Osteocyte (in vitro differentiated cells): ENCODE measurements around the gene FIBP. TPM values are rescaled to one million over a fixed set of nuclear protein-coding genes. Genes with fewer than 3 reads are reported as not detected.

Experiments used
- DNase-seq: peaks from one replicate; pipeline ENCODE4 v3.0.0; 2021; ENCODE audit warnings: mixed read lengths; ENCODE audit not compliant: unreplicated experiment; ENCODE audit errors: extremely low spot score
- H3K27ac Mint-ChIP-seq: one replicate; pipeline ENCODE4 v1.8.0; 2021; ENCODE audit warnings: mild to moderate bottlenecking, mixed read lengths; ENCODE audit not compliant: unreplicated experiment
- H3K27me3 Mint-ChIP-seq: one replicate; pipeline ENCODE4 v1.8.0; 2021; ENCODE audit warnings: mixed read lengths; ENCODE audit not compliant: unreplicated experiment
- H3K36me3 Mint-ChIP-seq: one replicate; pipeline ENCODE4 v1.8.0; 2021; ENCODE audit warnings: mixed read lengths; ENCODE audit not compliant: unreplicated experiment
- H3K4me1 Mint-ChIP-seq: one replicate; pipeline ENCODE4 v1.8.0; 2021; ENCODE audit warnings: mixed read lengths; ENCODE audit not compliant: unreplicated experiment
- H3K4me3 Mint-ChIP-seq: one replicate; pipeline ENCODE4 v1.8.0; 2021; ENCODE audit warnings: mild to moderate bottlenecking, moderate library complexity, mixed read lengths; ENCODE audit not compliant: unreplicated experiment
- H3K9me3 Mint-ChIP-seq: one replicate; pipeline ENCODE4 v1.8.0; 2021; ENCODE audit warnings: mixed read lengths; ENCODE audit not compliant: unreplicated experiment
- total RNA-seq: library from RNA; stranded (reverse); gene quantifications from 2 replicates; pipeline ENCODE4 v1.2.1, GENCODE V29; 2021
- TF ChIP-seq, protein P1 (sequence below): fragments of 200-600 bp; sonication (generic); IDR thresholded peaks from 2 replicates; pipeline ENCODE4 v1.5.0; 2021; ENCODE audit warnings: antibody characterized with exemption, mild to moderate bottlenecking, moderate library complexity

The FIBP gene
- total RNA-seq, 1 donor from 2014 or later, result 92.4 TPM

DNA sequence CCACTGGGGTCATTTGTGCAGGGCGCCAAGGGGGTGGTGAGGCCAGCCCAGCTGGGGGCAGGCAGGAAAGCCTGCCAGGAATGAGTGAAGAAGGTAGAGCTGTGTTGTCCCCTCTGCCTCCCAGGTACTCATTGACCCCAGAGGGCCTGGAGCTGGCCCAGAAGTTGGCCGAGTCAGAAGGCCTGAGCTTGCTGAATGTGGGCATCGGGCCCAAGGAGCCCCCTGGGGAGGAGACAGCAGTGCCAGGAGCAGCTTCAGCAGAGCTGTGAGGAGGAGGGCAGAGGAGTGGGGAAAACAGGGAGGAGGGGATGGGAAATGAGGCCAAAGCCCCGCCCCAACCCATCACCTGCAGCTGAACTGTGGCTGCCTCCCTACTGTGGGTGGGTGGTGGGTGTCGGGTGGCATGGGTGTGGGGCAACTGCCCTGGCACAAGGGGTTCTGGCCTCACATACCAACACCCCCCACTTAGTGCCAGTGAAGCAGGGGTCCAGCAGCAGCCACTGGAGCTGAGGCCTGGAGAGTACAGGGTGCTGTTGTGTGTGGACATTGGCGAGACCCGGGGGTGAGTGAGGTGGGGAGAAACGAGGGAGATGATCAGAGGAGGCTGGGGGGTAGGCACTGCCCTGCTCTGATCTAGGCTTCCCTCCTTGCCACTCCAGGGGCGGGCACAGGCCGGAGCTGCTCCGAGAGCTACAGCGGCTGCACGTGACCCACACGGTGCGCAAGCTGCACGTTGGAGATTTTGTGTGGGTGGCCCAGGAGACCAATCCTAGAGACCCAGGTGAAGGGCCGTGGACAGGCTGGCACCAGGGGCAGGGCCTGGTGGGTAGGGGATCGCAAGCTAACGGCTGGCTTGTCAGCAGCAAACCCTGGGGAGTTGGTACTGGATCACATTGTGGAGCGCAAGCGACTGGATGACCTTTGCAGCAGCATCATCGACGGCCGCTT lies 25.1 kb downstream of the FIBP start:
- Mint-ChIP-seq H3K4me3 (peak overlapping the region; percentile 43), H3K4me1 (peaks cover 39% of the 10 kb centered on the region), H3K36me3 (peaks cover 17% of the 10 kb centered on the region), H3K27ac (peak overlapping the region; percentile 60), H3K9me3 (no peaks in the 10 kb centered on the region), H3K27me3 (no peaks in the 10 kb centered on the region)
- DNase-seq, result no peak
- TF ChIP-seq, protein P1, sequence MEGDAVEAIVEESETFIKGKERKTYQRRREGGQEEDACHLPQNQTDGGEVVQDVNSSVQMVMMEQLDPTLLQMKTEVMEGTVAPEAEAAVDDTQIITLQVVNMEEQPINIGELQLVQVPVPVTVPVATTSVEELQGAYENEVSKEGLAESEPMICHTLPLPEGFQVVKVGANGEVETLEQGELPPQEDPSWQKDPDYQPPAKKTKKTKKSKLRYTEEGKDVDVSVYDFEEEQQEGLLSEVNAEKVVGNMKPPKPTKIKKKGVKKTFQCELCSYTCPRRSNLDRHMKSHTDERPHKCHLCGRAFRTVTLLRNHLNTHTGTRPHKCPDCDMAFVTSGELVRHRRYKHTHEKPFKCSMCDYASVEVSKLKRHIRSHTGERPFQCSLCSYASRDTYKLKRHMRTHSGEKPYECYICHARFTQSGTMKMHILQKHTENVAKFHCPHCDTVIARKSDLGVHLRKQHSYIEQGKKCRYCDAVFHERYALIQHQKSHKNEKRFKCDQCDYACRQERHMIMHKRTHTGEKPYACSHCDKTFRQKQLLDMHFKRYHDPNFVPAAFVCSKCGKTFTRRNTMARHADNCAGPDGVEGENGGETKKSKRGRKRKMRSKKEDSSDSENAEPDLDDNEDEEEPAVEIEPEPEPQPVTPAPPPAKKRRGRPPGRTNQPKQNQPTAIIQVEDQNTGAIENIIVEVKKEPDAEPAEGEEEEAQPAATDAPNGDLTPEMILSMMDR, result no peak

- TF ChIP-seq, protein P1, result no peak
- Mint-ChIP-seq H3K27me3 (no peaks in the 10 kb centered on the region), H3K4me3 (peak overlapping the region; percentile 89), H3K36me3 (peaks cover 17% of the 10 kb centered on the region), H3K27ac (peak overlapping the region; percentile 60), H3K4me1 (peaks cover 37% of the 10 kb centered on the region), H3K9me3 (no peaks in the 10 kb centered on the region)
- no peak for DNase-seq
Measured at GRCh38 chr11:65862191-65862735, 26.0 kb downstream of the FIBP start.

GRCh38 chr11:65861533-65862183 lies 26.6 kb downstream of the FIBP start:
- Mint-ChIP-seq H3K36me3 (peaks cover 16% of the 10 kb centered on the region), H3K4me3 (peak overlapping the region; percentile 89), H3K27ac (peak overlapping the region; percentile 97), H3K4me1 (peaks cover 37% of the 10 kb centered on the region), H3K9me3 (no peaks in the 10 kb centered on the region), H3K27me3 (no peaks in the 10 kb centered on the region)
- TF ChIP-seq, protein P1, result no peak
- no peak for DNase-seq

GRCh38 chr11:65861165-65861505 lies 27.1 kb downstream of the FIBP start:
- DNase-seq, result no peak
- peaks cover 21% of the 10 kb centered on the region for H3K36me3 Mint-ChIP-seq
- H3K9me3 Mint-ChIP-seq, result no peaks in the 10 kb centered on the region
- H3K27ac Mint-ChIP-seq, result peak overlapping the region; percentile 97
- peak overlapping the region; percentile 89 for H3K4me3 Mint-ChIP-seq
- TF ChIP-seq, protein P1, result no peak
- H3K4me1 Mint-ChIP-seq, result peaks cover 42% of the 10 kb centered on the region
- no peaks in the 10 kb centered on the region for H3K27me3 Mint-ChIP-seq
